GM18868 (cell line): Measurements from ENCODE around the gene TLL1.

Source experiments
- ATAC-seq: cut with Tn5 transposase; IDR thresholded peaks from one replicate; pipeline ENCODE4 v1.9.1; 2021; ENCODE audit warnings: mild to moderate bottlenecking, moderate library complexity; ENCODE audit not compliant: unreplicated experiment

The TLL1 gene

GRCh38 chr4:165879641-165880040 lies 6.6 kb downstream of the TLL1 start:
- no peak for ATAC-seq

GRCh38 chr4:165894159-165894558 lies 21.1 kb downstream of the TLL1 start:
- no peak for ATAC-seq

- no peak for ATAC-seq
Observed at GRCh38 chr4:165905405-165906027, 32.5 kb downstream of the TLL1 start.

- ATAC-seq: no peak
Observed at GRCh38 chr4:165906272-165906671, 33.2 kb downstream of the TLL1 start.

- no peak for ATAC-seq
Observed at GRCh38 chr4:165909947-165910346, 36.9 kb downstream of the TLL1 start.

GRCh38 chr4:165915215-165915614 lies 42.2 kb downstream of the TLL1 start:
- ATAC-seq: no peak

GRCh38 chr4:165921546-165921945 lies 48.5 kb downstream of the TLL1 start:
- no peak for ATAC-seq

GRCh38 chr4:165922747-165923146 lies 49.7 kb downstream of the TLL1 start:
- ATAC-seq: no peak

GRCh38 chr4:165926307-165926706 lies 53.3 kb downstream of the TLL1 start:
- ATAC-seq: no peak

- ATAC-seq: no peak
Observed at GRCh38 chr4:165927366-165927765, 54.3 kb downstream of the TLL1 start.

- ATAC-seq: no peak
Observed at GRCh38 chr4:165927815-165928214, 54.8 kb downstream of the TLL1 start.

- no peak for ATAC-seq
Observed at GRCh38 chr4:165928601-165929000, 55.6 kb downstream of the TLL1 start.

GRCh38 chr4:165929662-165930061 lies 56.6 kb downstream of the TLL1 start:
- no peak for ATAC-seq

GRCh38 chr4:165931741-165932140 lies 58.7 kb downstream of the TLL1 start:
- ATAC-seq: no peak

- no peak for ATAC-seq
Observed at GRCh38 chr4:165944900-165945299, 71.9 kb downstream of the TLL1 start.

- no peak for ATAC-seq
Observed at GRCh38 chr4:165945991-165946390, 73.0 kb downstream of the TLL1 start.

- no peak for ATAC-seq
Observed at GRCh38 chr4:165947019-165947418, 74.0 kb downstream of the TLL1 start.

- ATAC-seq: no peak
Observed at GRCh38 chr4:165953181-165953580, 80.1 kb downstream of the TLL1 start.

- ATAC-seq: no peak
Observed at GRCh38 chr4:165963621-165964020, 90.6 kb downstream of the TLL1 start.

- ATAC-seq: no peak
Observed at GRCh38 chr4:165964591-165964990, 91.6 kb downstream of the TLL1 start.

- ATAC-seq: no peak
Observed at GRCh38 chr4:165965503-165965902, 92.5 kb downstream of the TLL1 start.

GRCh38 chr4:165966833-165967232 lies 93.8 kb downstream of the TLL1 start:
- ATAC-seq: no peak

GRCh38 chr4:165967486-165967885 lies 94.4 kb downstream of the TLL1 start:
- no peak for ATAC-seq
